PFSK-1 (cell line): ENCODE results near the gene SGIP1.

Source experiments
- FOXP2 ChIP-seq: optimal IDR thresholded peaks from 2 replicates; pipeline ENCODE3; 2011; ENCODE audit warnings: borderline replicate concordance, control low read depth, inconsistent platforms; ENCODE audit not compliant: insufficient read depth; ENCODE audit errors: extremely low read length, extremely low read depth
- POLR2AphosphoS5 ChIP-seq: IDR thresholded peaks from 2 replicates; pipeline ENCODE4 v1.6.1; 2012; ENCODE audit warnings: low read depth, mild to moderate bottlenecking, control low read depth, low read length, moderate library complexity
- SIN3A ChIP-seq: IDR thresholded peaks from 2 replicates; pipeline ENCODE4 v1.6.1; 2012; ENCODE audit warnings: mild to moderate bottlenecking, low read length, moderate library complexity, borderline replicate concordance; ENCODE audit not compliant: insufficient read depth
- TAF1 ChIP-seq: IDR thresholded peaks from 2 replicates; pipeline ENCODE4 v1.6.1; 2012; ENCODE audit warnings: low read length, control low read depth, borderline replicate concordance; ENCODE audit not compliant: insufficient read depth
- TF ChIP-seq, protein P1 (sequence below), 2 experiments: IDR thresholded peaks; 2 replicates each; pipeline versions ENCODE4 v1.6.1 to v1.8.0; 2011 to 2012; ENCODE audit warnings: low read depth in 2 of 2, low read length in 2 of 2, control low read depth in 1 of 2, inconsistent platforms in 1 of 2, mild to moderate bottlenecking in 1 of 2, moderate library complexity in 1 of 2; ENCODE audit not compliant: insufficient read depth in 1 of 2

DNA sequence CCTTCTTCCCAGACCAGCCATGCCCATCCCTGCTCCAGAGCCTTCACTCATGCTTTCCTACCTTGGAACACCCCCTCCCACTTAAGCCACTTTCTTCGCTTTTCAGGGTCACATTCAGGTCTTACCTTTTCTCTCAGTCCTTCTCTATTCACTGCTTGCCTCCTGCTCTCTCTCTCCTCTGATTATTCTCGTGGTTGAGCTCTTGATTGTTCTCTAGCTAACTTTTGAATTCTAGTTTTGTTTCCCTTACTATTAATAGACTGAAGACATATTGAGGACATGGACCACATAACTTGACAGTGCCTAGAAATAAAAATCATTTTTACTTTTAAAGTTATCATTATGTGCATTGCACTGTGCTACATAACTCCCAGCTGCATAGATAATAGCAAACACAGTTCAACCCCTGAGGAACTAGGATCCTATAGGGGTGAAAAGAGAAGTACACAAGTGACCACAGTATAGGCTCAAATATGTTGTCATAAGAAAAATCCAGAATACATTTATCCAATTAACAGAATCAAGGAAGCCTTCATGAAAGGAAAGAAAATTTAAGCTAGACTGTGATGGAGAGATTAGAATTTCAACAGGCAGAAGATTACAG is 245.6 kb downstream of the SGIP1 start:
- TF ChIP-seq SIN3A (no peak), TAF1 (no peak), POLR2AphosphoS5 (no peak), FOXP2 (no peak)
- TF ChIP-seq, protein P1, sequence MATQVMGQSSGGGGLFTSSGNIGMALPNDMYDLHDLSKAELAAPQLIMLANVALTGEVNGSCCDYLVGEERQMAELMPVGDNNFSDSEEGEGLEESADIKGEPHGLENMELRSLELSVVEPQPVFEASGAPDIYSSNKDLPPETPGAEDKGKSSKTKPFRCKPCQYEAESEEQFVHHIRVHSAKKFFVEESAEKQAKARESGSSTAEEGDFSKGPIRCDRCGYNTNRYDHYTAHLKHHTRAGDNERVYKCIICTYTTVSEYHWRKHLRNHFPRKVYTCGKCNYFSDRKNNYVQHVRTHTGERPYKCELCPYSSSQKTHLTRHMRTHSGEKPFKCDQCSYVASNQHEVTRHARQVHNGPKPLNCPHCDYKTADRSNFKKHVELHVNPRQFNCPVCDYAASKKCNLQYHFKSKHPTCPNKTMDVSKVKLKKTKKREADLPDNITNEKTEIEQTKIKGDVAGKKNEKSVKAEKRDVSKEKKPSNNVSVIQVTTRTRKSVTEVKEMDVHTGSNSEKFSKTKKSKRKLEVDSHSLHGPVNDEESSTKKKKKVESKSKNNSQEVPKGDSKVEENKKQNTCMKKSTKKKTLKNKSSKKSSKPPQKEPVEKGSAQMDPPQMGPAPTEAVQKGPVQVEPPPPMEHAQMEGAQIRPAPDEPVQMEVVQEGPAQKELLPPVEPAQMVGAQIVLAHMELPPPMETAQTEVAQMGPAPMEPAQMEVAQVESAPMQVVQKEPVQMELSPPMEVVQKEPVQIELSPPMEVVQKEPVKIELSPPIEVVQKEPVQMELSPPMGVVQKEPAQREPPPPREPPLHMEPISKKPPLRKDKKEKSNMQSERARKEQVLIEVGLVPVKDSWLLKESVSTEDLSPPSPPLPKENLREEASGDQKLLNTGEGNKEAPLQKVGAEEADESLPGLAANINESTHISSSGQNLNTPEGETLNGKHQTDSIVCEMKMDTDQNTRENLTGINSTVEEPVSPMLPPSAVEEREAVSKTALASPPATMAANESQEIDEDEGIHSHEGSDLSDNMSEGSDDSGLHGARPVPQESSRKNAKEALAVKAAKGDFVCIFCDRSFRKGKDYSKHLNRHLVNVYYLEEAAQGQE (IDR thresholded peaks at IDR 0.05; ENCODE audit: insufficient read depth in 1 of 2, low read depth in 2 of 2, low read length in 2 of 2) = no peak
